Stimulated activated CD4-positive, alpha-beta T cell treated with anti-CD3 and anti-CD28 coated beads, Interleukin-1b, Interleukin-23, amount 100 ng/mL, for 1 hour (primary cell): ENCODE results near the gene SPATA2.
"Not testable (repeated sequence)": the region's sequence is repeated elsewhere in the genome, so short reads cannot be mapped to it uniquely, and the experiment has no call there.

Experiments
- DNase-seq, 2 donors: peaks; one replicate each; pipeline ENCODE4 v3.0.0-alpha.2; 2020; ENCODE audit warnings: low read depth in 2 of 2

Gene SPATA2, protein sequence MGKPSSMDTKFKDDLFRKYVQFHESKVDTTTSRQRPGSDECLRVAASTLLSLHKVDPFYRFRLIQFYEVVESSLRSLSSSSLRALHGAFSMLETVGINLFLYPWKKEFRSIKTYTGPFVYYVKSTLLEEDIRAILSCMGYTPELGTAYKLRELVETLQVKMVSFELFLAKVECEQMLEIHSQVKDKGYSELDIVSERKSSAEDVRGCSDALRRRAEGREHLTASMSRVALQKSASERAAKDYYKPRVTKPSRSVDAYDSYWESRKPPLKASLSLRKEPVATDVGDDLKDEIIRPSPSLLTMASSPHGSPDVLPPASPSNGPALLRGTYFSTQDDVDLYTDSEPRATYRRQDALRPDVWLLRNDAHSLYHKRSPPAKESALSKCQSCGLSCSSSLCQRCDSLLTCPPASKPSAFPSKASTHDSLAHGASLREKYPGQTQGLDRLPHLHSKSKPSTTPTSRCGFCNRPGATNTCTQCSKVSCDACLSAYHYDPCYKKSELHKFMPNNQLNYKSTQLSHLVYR

DNA sequence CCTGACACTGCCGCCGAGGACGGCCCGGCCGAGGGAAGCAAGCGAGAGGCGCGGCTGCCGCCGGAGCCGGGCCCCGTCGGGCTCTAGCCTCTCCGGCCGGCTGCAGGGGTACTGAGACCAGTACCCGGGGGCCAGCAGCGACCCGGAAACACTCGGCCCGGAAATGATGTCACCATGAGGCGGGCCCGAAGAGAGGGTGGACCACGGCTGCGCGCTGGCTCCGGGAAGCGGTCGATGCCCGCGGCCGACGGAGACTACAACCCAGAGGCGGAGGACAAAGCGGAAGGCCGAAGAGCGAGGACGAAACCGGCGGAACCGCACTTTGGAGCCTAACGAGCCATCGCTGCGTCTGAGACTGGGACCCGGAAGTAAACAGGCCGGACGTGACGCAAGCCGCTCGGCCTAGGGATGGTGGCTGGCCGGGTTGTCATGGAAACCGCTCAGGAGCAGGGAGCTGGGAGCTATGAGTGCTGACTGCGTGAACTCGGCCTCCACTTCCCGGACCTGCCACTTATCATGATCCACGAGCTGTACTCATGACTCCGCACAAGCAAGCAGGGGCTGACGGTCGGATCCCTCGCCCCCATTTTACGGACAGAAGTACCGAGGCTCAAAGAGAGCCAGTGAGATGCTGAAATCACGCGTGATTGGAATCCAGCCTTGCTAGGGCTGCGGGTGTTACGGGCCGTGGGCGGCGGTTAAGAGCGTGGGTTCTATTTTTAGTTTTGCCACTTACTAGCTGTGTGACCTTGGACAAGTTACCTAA lies at the start of gene SPATA2:
Gene SPATA2 (minus strand): TSS at position 150 of the 766 bp plus-strand sequence. CDS start 7,039 bp downstream, outside the sequence.
- DNase-seq = peak; percentile 69 to 80

DNA sequence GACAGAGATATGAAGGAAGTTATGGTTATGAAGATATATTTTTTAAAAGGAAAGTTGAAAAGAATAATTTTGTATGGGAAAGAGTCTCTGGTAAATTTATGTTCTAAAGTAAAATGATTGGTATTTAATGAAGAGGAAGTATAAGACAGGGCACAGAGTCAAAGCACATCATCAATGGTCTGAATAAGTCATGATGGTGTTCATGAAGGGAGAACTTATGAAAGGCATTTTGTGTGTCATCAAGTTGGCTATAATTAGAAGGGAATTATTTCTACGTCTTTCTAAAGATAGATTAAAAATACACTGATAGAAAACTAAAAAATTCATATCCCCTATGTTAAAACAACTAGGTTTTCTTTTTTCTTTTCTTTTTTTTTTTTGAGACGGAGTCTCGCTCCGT lies 46.1 kb upstream of the SPATA2 start:
- no peak for DNase-seq

DNA sequence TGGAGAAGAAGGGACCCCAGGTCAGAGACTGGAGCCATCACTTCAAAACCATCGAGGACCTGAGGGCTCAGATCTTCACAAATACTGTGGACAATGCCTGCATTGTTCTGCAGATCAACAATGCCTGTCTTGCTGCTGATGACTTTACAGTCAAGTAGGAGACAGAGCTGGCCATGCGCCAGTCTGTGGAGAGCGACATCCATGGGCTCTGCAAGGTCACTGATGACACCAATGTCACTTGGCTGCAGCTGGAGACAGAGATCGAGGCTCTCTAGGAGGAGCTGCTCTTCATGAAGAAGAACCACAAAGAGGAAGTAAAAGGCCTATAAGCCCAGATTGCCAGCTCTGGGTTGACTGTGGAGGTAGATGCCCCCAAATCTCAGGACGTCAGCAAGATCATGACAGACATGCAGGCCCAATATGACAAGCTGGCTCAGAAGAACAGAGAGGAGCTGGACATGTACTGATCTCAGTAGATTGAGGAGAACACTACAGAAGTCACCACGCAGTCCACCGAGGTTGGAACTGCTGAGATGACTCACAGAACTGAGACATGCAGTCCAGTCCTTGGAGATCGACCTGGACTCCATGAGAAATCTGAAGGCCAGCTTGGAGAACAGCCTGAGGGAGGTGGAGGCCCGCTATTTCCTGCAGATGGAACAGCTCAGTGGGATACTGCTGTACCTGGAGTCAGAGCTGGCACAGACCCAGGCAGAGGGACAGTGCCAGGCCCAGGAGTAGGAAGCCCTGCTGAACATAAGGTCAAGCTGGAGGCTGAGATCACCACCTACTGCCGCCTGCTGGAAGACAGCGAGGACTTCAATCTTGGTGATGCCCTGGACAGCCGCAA lies 42.0 kb upstream of the SPATA2 start:
- DNase-seq = not testable (repeated sequence)

DNA sequence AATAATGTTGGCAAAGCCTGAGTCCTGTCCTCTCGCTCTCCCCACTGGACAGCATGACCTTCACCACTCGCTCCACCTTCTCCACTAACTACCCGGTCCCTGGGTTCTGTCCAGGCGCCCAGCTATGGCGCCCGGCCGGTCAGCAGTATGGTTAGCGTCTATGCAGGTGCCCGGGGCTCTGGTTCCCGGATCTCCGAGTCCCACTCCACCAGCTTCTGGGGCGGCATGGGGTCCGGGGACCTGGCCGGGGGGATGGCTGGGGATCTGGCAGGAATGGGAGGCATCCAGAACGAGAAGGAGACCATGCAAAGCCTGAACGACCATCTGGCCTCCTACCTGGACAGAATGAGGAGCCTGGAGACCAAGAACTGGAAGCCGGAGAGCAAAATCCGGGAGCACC lies 41.4 kb upstream of the SPATA2 start:
- DNase-seq = no peak

DNA sequence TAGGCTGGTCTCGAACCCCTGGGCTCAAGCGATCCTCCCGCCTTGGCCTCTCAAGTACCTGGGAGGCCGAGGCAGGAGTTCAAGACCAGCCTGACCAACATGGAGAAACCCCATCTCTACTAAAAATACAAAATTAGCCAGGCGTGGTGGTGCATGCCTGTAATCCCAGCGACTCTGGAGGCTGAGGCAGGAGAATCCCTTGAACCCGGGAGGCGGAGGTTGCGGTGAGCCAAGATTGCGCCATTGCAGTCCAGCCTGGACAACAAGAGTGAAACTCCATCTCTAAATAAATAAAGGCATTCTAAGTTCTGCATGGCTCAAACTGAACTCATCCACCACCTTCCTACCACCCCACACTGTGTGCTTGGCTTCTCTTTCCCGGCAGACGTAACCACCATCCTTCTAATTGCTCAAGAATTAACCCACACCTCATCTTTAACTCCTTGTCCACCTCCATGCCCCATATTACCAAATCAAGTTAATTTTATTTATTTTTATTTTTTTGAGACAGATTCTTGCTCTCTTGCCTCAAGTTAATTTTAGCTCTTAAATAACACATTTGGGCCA lies 40.6 kb upstream of the SPATA2 start:
- DNase-seq = not testable (repeated sequence)

DNA sequence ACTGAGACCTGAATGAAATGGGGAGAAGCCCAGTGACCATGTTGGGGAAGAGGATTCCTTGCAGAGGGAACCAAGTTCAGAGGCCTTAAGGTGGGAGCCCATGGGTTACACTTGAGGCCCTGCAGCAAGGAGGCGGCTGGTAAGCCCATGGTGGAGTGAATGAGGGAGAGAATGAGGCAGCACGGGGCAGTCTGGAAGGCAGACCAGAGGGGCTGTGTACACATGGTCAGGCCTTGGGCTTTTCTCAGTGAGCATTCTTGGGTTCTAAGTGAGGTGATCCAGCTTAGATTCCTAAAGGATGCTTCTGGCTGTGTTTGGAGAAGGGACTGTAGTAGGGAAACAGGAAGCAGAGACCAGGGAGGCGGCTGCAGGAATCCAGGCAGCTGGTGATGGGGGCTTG lies 39.8 kb upstream of the SPATA2 start:
- DNase-seq = no peak

DNA sequence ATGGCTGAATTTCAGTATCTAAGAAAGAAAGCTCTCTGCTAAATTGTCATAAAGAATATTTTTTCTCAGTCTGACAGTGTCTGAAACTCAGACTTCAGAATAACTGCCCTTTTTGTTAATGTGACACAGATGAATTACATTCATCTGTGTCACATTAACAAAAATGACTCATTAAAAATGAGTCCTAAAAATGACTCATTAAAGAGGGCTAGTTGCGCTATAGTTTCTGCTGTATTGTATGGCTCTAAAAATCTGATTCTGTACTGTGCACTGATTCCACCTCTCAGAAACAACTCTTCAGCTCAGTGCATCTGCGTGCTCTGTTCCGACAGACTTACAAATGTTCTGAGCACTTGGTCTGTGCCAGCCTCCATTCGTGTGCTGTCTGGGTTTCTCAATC lies 35.8 kb upstream of the SPATA2 start:
- no peak for DNase-seq

DNA sequence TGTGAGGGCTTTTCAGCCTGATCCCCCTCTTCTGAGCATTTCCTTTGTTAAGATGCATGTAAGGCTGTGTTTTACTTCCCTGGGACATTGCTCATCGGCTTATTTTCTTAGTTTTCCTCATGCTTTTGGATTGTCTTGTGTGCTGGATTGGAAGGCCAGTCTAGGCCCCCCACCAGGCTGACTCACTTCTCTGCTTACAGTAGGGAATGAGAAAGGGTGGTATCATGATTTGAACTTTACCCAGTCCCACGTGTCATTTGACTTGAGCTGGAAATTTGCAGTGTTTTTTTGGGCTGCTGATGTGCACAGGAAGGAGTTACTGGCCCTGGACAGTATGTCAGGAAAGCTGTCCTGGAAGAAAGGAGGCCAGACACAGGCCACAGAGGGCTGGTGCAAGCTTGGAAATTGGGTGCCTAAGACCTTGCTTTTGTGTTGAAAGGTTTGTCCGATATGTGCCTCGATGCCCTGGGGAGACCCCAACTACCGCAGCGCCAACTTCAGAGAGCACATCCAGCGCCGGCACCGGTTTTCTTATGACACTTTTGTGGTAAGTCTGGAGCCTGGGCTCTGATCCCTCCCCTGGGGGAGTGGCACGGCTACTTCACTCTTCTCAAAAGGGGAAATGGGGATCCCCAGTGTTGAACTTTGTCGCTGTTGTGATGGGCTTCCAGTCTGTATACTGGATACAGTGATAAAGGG lies 33.6 kb upstream of the SPATA2 start:
- DNase-seq = no peak

DNA sequence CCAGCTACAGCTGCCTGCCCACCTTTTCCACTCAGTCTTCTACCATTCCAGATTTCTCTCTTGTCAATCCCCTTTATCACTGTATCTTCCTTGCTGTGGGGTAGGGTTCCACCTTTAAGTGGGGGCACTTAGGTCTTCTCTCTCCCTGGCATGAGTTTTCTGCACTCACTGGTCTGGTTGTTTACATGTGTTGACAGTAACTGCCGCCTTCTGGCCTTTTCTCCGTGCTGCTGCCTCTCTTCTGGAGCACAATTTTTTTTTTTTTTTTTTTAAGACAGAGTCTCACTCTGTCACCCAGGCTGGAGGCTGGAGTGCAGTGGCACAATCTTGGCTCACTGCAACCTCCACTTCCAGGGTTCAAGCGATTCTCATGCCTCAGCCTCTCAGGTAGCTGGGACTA lies 32.8 kb upstream of the SPATA2 start:
- no peak for DNase-seq

DNA sequence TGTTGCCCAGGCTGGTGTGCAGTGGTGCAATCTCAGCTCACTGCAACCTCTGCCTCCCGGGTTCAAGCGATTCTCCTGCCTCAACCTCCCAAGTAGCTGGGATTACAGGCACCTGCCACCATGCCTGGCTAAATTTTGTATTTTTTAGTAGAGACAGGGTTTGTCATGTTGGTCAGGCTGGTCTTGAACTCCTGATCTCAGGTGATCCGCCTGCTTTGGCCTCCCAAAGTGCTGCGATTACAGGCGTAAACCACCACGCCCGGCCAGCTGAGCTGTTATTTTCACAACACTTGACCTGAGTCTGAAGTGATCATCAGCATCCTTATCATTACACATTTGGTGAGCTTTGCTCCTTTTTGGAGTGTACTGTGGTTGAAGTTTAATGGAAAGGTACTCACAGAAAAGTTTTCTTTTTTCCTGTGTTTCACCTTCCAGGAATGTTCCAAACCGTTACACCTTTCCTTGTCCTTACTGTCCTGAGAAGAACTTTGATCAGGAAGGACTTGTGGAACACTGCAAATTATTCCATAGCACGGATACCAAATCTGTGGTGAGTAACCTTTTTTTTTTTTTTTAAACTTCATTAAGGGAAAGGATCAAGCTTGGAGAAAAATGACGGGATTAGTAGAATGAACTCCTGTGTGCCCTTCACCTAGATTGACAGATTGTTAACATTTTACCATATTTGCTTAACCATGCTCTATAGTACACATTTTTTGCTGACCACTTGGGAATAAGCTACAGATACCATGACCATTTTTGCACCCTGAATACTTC lies 30.6 kb upstream of the SPATA2 start:
- DNase-seq = no peak

DNA sequence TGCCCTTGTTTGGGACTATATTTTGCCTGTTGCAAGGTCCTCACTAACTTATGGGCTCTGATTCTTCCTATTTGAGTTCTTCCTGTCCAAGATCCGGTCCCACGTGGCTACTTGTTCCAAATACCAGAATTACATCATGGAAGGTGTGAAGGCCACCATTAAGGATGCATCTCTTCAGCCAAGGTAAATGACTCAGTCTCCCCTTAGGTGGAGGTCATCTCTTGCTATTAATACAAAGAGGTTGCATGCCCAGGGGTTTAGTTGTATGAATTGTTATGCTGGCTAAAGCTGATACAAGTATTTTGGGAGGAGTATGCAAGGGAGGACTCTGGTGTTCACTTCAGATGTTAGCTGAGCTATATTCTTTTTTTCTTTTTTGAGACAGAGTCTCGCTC lies 30.0 kb upstream of the SPATA2 start:
- no peak for DNase-seq

DNA sequence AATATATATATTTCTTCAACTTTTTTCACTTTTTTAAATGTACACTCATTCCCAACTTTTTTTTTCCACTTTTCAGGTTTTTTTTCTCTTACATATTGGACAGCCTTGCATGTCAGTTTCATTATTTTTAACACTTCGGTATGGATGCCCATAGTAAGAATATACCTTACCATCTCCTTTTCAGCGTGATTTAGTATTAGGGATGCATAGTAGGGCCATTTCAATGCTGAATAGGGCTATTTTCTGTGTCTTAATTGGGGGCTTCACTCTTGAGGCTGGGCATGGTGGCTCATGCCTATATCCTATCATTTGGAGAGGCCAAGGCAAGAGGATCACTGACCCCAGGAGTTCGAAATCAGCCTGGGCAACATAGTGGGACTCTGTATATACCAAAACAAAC lies 27.6 kb upstream of the SPATA2 start:
- DNase-seq = no peak

DNA sequence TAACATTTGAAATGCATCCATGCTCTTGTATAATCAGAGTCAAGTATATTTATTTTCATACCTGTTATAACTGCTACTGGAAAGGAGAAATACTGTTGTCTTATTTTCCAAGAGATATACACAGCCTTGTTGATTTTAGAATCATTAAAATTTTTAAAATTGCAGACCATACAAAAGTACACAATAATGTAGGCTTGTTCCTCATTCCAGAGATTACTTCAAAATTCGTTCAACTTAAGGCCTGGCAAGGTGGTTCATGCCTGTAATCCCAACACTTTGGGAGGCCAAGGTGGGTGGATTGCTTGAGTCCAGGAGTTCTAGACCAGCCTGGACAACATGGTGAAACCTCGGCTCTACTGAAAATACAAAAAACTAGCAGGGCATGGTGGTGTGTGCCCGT lies 27.0 kb upstream of the SPATA2 start:
- DNase-seq = no peak

DNA sequence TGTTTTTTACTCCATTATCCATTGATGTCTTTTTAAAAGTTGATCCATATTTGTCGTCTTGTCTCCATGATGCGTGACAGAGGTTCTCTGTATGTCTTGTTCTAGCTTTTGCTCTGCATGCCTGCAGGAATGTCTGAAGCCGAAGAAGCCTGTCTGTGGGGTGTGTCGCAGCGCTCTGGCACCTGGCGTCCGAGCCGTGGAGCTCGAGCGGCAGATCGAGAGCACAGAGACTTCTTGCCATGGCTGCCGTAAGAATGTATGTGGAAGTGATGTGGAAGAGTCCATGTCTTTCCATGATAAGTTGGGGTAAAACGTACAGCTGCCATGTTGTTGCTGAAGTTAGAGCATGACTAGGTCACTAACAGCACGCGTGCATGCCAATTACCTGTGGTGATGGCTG lies 26.1 kb upstream of the SPATA2 start:
- no peak for DNase-seq

DNA sequence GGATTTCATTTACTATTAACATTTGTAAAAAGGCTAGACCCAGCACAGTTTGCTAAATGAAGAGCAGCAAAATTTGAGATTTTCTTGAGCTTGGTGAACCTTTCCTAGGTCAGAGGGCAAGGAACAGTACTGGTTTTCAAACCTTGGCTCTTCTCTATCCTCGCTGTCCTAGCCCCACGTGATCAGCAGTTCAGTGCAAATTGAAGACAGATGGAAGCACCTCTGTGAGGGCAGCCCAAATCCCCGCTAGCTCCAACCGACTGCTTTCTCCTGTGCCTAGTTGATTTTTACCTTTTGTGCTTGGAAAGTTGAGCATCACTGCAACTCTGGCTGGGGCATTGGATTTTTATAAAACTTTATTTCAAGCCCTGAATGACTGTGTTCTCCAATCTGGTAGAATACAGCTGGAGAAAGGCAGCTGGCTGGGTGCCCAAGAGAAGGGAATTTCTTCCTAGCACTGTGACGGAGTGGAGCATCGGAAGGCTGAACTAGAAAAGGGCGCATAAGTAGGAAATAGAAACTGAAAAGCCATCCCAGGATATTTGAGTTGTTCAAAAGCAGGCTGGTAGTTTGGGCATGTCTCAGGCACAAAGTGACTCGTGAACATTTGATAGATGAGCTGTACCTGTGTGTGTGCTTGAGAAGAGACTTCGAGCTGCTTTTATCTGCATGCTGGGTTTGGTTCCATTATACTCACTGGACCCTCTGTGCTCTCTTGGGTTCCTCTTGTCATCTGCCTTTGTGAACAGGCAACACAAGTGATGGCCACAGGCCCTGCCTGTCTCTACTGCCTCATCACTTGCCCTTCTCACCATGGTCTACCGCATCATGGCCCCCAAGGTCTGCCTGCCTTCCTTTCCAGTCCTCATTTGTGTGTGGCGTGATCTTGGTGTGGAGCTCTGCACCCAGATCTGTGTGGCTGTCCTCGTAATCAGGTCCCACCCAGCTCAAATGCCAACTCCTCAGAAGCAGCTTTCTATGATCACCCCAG lies 23.1 kb upstream of the SPATA2 start:
- DNase-seq = no peak

DNA sequence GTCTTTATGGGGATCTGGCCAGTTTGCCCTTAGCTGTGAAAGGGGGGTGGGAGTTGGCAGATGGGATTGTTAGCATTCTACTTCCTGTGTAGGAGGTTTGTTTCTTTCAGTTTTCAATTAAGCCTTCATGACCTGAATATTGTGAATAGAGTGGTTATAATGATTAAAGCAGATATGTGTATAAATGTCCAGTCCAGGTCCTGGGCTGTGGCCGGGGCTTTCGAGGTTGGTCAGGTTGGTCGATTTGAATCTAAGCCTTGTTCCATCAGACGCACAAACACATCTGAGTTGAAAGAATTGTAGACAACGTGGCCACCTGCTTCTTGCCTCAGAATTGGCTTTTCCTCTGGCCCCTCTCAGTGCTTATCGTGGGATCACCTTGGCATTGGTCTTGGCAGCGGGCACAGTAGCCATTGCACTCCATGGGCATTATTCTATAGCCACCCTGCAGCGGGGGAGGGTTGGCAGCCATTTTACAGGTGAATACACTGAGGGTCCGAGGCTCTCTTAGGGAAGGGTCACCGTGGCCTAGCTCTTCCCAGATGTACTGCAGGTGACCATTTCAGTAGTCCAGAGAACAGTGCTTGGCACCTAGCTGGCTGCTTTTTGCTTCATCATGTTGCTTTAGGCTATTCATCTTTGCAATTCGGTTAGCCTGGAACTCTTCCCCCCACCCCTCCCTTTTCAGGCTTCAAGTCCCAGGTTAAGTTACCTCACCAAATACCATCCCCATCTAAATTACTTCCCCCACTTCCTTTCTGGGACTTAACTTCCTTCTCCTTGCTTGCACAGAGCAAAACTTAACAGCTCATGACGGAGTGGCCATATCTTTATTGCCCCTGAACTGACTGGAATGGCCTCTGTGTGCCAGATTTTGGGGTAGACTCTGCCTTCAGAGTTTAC lies 21.9 kb upstream of the SPATA2 start:
- no peak for DNase-seq

DNA sequence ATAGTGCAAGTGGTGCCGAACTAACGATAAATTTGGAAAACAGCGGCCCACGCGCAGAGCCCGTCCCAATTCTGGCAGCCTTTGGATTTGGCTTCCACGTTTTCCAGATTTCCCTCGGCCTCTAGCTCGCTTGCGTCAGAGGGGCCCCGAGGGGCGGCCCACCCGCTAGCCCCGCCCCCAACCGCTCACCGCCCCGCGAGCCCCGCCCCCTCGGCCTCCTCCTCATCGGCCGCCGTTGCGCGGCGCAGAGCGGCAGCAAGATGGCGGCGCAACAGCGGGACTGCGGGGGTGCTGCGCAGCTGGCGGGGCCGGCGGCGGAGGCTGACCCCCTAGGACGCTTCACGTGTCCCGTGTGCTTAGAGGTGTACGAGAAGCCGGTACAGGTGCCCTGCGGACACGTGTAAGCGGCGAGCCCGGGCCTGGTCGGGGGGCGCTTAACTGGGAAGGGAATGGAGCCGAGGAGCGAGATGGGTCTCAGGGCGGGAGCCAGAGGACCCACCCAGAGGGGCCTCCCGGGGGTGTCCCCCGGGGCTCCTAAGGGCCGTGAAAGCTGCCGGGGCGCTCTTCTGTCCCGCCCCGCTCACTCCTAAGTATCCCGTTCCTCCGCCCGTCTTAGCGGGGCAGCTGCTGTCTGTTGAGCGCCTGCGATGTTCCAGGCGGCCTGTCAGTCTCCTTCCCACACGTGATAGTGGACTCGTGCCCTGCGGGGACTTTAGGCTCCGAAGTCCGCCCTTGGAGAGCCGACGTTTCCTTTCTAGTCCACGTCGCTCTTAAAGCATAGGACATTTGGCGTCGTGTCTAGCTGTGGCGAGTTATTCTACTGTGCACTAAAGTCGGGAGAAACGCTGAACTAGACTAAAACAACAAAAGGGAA lies 21.1 kb upstream of the SPATA2 start, which contains the start of gene RNF114:
Gene RNF114 (plus strand): TSS at position 245 of the 874 bp plus-strand sequence. CDS start 16 bp downstream, at position 261.
- DNase-seq = peak; percentile 81 to 90
